Mammary epithelial cell (primary cell): ENCODE measurements around the gene PARD3.

Experiments used
- EZH2 ChIP-seq: IDR thresholded peaks from 2 replicates; pipeline ENCODE4 v1.6.1; 2012; ENCODE audit warnings: low read length, inconsistent platforms, borderline replicate concordance
- TF ChIP-seq, protein P1 (sequence below), 2 donors: IDR thresholded peaks in 1 of 2; conservative IDR thresholded peaks in 1 of 2; 2 replicates each; pipeline ENCODE4 v1.5.1; 2011 to 2012; ENCODE audit warnings: inconsistent platforms in 2 of 2, low read length in 2 of 2, mild to moderate bottlenecking in 2 of 2, control low read depth in 1 of 2, low read depth in 1 of 2; ENCODE audit not compliant: insufficient read depth in 1 of 2; ENCODE audit errors: extremely low read depth in 1 of 2

DNA sequence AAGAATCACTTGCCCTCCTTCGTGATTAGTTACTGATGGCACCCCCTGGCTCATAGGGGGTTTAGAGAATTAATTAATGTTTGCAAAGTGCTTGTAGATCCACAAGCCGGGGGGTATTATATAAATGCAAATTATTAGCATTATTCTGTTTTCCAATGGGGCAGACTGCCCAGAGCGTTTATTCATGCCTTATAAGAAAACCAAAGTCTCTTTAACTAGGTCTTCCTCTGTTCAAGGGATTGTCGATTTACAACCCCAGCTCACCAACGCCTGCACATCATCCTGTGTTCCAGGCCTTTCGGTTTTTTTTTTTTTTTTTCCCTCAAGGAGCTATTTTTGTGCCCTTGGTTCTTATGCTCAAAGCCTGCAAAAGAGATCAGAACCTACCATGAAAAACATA is 630.7 kb downstream of the PARD3 start:
- TF ChIP-seq, protein P1, sequence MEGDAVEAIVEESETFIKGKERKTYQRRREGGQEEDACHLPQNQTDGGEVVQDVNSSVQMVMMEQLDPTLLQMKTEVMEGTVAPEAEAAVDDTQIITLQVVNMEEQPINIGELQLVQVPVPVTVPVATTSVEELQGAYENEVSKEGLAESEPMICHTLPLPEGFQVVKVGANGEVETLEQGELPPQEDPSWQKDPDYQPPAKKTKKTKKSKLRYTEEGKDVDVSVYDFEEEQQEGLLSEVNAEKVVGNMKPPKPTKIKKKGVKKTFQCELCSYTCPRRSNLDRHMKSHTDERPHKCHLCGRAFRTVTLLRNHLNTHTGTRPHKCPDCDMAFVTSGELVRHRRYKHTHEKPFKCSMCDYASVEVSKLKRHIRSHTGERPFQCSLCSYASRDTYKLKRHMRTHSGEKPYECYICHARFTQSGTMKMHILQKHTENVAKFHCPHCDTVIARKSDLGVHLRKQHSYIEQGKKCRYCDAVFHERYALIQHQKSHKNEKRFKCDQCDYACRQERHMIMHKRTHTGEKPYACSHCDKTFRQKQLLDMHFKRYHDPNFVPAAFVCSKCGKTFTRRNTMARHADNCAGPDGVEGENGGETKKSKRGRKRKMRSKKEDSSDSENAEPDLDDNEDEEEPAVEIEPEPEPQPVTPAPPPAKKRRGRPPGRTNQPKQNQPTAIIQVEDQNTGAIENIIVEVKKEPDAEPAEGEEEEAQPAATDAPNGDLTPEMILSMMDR (conservative IDR thresholded peaks at IDR 0.05 in 1 of 2, IDR thresholded peaks at IDR 0.05 in 1 of 2; ENCODE audit: extremely low read depth in 1 of 2, insufficient read depth in 1 of 2, low read depth in 1 of 2, low read length in 2 of 2): no peak
- TF ChIP-seq EZH2: no peak
